NB4 (cell line): Measurements from ENCODE around the gene HDHD2.

ENCODE experiments used
- DNase-seq: peaks from one replicate; pipeline ENCODE4 v3.0.0; 2010; ENCODE audit warnings: low read depth
- H3K4me3 ChIP-seq: one replicate; pipeline ENCODE4 v1.5.1; 2011; ENCODE audit warnings: mild to moderate bottlenecking, low read depth, low read length, moderate library complexity
- MYC ChIP-seq: IDR thresholded peaks from 2 replicates; pipeline ENCODE4 v1.6.1; 2011; ENCODE audit warnings: low read depth, low read length
- POLR2A ChIP-seq: IDR thresholded peaks from 2 replicates; pipeline ENCODE4 v1.6.1; 2011; ENCODE audit warnings: mild to moderate bottlenecking; ENCODE audit not compliant: insufficient read length; ENCODE audit errors: extremely low read depth
- TF ChIP-seq, protein P1 (sequence below): IDR thresholded peaks from one replicate; pipeline ENCODE4 v1.5.1; 2012; ENCODE audit warnings: low read depth, low read length
- TF ChIP-seq, protein P2 (sequence below): IDR thresholded peaks from 2 replicates; pipeline ENCODE4 v1.6.1; 2011; ENCODE audit warnings: low read depth, low read length

HDHD2 gene

GRCh38 chr18:47179520-47179919, 29.2 kb upstream of the HDHD2 start:
- no peak overlapping the region for H3K4me3 ChIP-seq
- no peak for DNase-seq
- TF ChIP-seq, protein P1, sequence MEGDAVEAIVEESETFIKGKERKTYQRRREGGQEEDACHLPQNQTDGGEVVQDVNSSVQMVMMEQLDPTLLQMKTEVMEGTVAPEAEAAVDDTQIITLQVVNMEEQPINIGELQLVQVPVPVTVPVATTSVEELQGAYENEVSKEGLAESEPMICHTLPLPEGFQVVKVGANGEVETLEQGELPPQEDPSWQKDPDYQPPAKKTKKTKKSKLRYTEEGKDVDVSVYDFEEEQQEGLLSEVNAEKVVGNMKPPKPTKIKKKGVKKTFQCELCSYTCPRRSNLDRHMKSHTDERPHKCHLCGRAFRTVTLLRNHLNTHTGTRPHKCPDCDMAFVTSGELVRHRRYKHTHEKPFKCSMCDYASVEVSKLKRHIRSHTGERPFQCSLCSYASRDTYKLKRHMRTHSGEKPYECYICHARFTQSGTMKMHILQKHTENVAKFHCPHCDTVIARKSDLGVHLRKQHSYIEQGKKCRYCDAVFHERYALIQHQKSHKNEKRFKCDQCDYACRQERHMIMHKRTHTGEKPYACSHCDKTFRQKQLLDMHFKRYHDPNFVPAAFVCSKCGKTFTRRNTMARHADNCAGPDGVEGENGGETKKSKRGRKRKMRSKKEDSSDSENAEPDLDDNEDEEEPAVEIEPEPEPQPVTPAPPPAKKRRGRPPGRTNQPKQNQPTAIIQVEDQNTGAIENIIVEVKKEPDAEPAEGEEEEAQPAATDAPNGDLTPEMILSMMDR = no peak
- TF ChIP-seq POLR2A (no peak), MYC (no peak)
- TF ChIP-seq, protein P2, sequence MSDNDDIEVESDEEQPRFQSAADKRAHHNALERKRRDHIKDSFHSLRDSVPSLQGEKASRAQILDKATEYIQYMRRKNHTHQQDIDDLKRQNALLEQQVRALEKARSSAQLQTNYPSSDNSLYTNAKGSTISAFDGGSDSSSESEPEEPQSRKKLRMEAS = no peak

DNA sequence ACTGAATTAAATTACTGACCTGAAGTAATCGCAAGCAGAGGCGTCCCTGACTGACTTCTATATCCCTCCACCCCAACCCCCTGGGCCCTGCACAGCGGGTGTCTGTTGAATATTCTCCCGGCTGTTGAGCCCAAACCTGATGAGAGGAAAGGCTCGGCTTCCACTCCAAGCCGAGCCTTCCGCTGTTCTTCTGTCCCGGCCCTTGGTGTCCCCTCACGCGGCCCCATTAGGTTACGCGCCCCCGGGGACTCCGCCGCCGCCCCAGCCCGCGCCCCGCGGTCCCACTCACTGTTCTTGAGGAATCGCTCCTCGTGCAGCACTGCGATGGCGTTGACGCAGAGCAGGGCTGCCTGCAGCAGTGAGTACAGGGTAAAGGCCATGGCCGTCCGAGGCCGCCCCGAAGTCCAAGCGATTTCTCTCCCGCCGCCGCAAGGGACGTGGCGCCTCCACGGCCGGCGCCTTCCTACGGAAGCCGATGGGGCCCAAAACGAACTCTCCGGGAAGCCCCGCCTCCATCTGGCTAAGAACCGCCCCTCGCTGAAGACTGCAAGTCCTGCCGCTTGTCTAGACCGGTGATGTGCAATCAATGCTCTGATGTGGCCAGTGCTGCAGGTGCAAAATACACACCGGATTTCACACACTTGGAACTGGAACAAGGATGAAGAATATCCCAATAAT, 25.7 kb upstream of the HDHD2 start, which contains the start of gene IER3IP1:
TSS of gene IER3IP1 (minus strand) at position 467 of the 678 bp plus-strand sequence. CDS start at position 380, 87 bp downstream.
- H3K4me3 ChIP-seq = peak within 1 kb of the TSS; percentile 94
- peak; percentile 91 for DNase-seq
- TF ChIP-seq MYC = no peak
- TF ChIP-seq, protein P2 = peak; percentile 35; the same call in 1 of the 2 replicates
- peak; percentile 52 for TF ChIP-seq POLR2A

DNA sequence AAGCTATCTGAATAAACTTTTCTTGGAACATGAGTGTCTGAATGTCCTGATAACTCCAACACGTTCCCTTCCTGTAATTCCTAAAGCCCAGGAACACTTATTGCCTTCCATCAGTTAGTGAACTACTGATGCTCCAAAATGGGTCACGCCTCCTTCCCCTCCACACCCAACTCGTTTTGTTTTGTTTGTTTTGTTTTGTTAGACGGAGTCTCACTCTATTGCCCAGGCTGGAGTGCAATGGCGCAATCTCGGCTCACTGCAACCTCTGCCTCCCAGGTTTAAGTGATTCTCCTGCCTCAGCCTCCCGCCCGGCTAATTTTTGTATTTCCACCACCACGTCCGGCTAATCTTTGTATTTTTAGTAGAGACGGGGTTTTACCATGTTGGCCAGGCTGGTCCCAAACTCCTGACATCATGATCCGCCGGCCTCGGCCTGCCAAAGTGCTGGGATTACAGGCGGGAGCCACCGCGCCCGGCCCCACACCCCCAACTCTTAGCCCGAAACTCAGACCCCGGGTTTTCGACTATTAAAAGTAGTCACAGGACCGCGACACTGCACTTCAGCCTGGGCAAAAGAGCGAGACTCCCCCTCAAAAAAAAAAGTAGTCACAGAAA, 25.1 kb upstream of the HDHD2 start:
- peak overlapping the region; percentile 94 for H3K4me3 ChIP-seq
- no peak for DNase-seq
- TF ChIP-seq, protein P1 = no peak

DNA sequence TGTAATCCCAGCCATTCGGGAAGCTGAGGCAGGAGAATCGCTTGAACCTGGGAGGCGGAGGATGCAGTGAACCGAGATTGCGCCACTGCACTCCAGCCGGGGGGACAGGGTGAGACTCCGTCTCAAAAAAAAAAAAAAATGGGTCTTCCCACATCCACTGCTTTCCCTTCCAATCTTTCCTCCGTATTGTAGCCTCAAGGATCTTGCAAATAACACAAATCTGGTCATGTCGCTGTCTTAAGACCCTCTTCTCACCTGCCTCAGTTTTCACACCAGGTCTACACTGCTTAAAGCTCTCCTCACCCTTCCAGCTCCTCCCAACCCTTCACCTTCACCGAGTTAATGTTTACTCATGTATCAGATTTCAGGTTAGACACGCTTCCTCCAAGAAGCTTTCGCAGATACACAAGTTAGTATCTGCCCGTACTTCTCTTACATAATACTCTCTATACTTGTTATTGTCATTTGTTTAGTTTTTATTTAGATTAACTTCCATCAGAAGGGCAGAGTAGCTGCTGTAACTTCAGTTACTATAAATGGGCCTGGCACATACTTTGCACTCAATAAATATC, 24.3 kb upstream of the HDHD2 start:
- peak overlapping the region; percentile 94 for H3K4me3 ChIP-seq
- TF ChIP-seq, protein P2 = no peak
- no peak for TF ChIP-seq MYC
- TF ChIP-seq, protein P1 = no peak
- TF ChIP-seq POLR2A = no peak
- DNase-seq = no peak

DNA sequence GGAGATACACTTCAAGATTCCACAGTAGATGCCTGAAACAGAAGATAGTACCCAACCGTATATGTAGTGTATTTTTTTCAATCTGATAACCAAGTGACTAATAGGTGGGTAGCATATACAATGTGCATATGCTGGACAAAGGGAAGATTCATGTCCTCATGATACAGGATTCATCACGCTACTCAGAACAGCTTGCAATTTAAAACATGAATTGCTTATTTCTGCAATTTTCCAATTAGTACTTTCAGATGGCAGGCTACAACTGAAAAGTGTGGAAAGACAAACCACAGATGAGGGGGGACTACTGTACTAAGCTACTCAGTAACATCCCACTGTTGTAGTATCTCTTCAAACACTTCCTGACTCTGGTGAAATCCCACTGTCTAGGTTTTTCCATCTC, 22.2 kb upstream of the HDHD2 start:
- H3K4me3 ChIP-seq = no peak overlapping the region
- TF ChIP-seq, protein P1 = no peak
- TF ChIP-seq, protein P2 = no peak
- TF ChIP-seq MYC (no peak), POLR2A (no peak)
- DNase-seq = no peak

DNA sequence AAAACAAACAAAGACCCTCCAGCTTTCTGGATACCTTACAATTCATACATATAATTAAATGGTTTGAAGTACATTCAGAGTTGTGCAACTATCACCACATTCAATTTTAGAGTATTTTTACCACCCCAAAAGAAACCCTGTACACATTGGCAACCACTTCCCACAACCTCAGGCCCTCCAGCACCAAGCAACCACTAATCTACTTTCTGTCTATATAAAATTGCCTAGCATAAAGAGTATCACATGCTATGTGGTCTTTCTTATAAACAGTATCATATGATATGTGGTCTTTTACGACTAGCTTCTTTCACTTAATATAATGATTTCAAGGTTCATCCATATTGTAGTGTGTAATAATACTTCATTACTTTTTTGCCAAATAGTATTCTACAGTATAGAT, 18.6 kb upstream of the HDHD2 start:
- no peak overlapping the region for H3K4me3 ChIP-seq
- DNase-seq = peak; percentile 23
- TF ChIP-seq, protein P2 = no peak
- TF ChIP-seq POLR2A (no peak), MYC (no peak)
- TF ChIP-seq, protein P1 = no peak
